Stromal cell of bone marrow (primary cell): ENCODE data around the gene CGB3.
"Not testable (repeated sequence)": the region's sequence is repeated elsewhere in the genome, so short reads cannot be mapped to it uniquely, and the experiment has no call there.

ENCODE experiments used
- DNase-seq: peaks from one replicate; pipeline ENCODE4 v3.0.0-alpha.2; 2012; ENCODE audit warnings: low read depth

CGB3 gene

GRCh38 chr19:49042666-49043065 is 18.5 kb upstream of the CGB3 start:
- not testable (repeated sequence) for DNase-seq

DNA sequence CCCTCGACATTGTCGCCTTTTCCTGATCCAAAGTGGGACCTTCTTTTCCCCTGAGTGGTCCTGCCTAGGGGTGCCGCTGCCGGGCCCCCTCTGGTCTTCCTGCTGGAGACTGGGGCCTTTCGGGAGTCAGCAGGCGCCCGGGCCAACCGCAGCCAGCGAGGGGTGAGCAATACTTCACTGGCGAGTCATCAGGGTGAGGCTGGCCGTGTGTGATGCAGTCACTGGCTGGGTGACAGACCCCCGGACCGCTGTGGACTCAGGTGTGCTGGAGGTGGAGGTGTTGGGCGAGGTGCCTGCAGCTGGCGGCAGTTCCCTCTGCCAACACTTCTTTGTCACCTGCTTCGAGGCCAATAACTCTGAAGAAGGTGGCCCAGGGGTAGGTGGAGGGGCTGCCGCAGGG is 18.0 kb upstream of the CGB3 start:
- no peak for DNase-seq

GRCh38 chr19:49039736-49040135 is 15.6 kb upstream of the CGB3 start:
- not testable (repeated sequence) for DNase-seq

- not testable (repeated sequence) for DNase-seq
Observed at GRCh38 chr19:49038557-49039276, 14.6 kb upstream of the CGB3 start.

- not testable (repeated sequence) for DNase-seq
Observed at GRCh38 chr19:49038111-49038510, 14.0 kb upstream of the CGB3 start.

DNA sequence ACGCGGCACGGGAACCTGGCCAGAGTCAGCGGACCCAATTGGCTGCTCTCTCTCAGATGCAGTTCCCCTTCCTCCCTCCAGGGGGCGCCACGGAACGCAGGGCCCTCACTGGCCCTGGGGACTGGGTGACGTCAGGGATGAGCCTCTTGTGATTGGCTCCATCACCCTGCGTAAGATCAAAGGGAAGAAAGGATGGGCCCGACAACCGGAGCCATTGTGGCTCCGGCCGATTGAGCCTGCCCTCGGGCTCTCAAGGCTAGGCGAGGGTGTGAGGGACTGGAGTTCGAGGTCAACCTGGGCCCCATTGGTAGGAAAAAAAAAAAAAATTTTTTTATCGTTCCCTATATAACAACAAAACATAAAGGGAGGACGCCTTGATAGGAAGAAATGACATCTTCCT is 12.7 kb upstream of the CGB3 start, which contains the start of gene CGB1:
TSS of gene CGB1 (minus strand) at position 81 of the 400 bp plus-strand sequence. CDS start 184 bp downstream, outside the sequence.
- DNase-seq = not testable (repeated sequence)

GRCh38 chr19:49031642-49032301 is 7.6 kb upstream of the CGB3 start, which contains the start of gene CGB2:
Gene CGB2 (plus strand): TSS chr19:49031890. CDS start chr19:49032096, 206 bp downstream.
- not testable (repeated sequence) for DNase-seq

- DNase-seq = not testable (repeated sequence)
Observed at GRCh38 chr19:49030323-49030722, 6.2 kb upstream of the CGB3 start.

- not testable (repeated sequence) for DNase-seq
Observed at GRCh38 chr19:49029749-49030148, 5.6 kb upstream of the CGB3 start.

GRCh38 chr19:49028686-49029085 is 4.6 kb upstream of the CGB3 start:
- not testable (repeated sequence) for DNase-seq

GRCh38 chr19:49025599-49025998 is 1.5 kb upstream of the CGB3 start:
- not testable (repeated sequence) for DNase-seq

GRCh38 chr19:49025088-49025487 is 955 bp upstream of the CGB3 start:
- DNase-seq = not testable (repeated sequence)

DNA sequence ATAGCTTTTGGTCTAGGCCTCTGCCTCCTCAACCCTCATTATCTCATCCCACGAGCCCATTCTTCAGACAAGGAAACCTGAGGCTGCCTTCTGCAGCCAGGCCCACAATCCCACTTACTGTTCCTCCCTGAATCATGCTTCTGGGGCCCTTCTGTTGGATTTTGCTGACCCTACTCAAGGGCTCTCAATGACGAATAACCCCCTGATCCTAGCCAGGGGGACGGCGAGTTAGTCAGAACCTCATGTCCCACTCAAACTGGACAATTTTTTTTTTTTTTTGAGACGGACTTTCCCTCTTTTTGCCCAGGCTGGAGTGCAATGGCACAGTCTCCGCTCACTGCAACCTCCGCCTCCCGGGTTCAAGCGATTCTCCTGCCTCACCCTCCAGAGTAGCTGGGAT is 2.0 kb downstream of the CGB3 start:
- no peak for DNase-seq

DNA sequence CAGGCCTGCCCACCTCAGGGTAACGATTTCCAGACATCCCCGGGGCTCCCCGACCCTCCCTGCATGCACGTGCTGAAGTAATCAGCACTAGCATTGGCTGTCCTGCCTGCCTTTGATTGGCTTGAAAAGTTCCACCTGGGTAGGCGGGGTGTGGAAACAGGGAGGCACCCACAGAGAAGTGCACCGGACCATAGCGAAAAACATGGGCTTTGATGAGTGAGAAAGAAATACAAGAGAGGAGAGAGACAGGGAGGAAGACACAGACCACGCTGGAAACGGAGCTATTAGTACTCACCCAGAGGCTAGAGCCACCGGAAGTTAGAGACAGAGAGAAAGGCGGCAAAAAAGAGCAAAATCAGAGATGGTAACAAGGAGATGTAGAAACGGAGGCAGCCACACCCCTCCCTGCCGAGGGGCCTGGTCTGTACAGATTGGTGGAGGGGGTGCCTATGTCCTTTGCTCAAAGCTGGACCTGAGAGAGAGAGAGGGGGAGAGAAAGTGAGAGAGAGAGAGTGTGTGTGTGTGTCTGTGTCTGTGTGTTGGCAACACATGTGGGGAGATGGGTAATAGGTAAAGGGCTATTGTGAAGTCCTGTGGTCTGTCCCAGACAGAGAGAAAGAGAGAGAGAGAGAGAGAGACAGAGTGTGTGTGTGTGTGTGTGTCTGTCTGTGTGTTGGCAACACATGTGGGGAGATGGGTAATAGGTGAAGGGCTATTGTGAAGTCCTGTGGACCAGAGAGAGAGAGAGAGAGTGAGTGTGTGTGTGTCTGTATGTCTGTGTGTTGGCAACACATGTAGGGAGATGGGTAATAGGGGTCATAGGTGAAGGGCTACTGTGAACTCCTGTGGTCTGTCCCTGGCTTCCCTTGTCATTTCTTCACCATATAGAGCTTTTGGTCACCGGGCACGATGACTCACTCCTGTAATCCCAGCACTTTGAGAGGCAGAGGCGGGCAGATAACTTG is 2.9 kb downstream of the CGB3 start:
- no peak for DNase-seq

DNA sequence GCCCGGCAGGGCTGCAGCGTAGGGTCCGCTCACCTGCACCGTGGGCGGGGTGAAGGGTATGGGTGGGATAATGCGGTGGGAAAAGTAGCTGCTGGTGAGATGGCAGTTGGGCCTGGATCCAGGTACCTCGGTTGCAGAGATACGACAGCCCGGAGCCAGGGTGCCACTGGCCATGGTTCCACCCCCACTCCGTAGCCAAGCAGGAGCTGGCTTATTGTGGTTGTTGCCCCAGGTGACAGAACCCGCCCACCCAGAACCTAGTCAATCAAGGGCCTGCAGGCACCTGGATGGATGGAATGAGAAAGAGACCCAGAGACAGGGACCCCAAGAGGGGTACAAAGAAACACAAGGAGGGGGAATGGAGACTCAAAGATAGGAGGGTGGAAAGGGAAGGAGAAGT is 3.8 kb downstream of the CGB3 start:
- DNase-seq = no peak

DNA sequence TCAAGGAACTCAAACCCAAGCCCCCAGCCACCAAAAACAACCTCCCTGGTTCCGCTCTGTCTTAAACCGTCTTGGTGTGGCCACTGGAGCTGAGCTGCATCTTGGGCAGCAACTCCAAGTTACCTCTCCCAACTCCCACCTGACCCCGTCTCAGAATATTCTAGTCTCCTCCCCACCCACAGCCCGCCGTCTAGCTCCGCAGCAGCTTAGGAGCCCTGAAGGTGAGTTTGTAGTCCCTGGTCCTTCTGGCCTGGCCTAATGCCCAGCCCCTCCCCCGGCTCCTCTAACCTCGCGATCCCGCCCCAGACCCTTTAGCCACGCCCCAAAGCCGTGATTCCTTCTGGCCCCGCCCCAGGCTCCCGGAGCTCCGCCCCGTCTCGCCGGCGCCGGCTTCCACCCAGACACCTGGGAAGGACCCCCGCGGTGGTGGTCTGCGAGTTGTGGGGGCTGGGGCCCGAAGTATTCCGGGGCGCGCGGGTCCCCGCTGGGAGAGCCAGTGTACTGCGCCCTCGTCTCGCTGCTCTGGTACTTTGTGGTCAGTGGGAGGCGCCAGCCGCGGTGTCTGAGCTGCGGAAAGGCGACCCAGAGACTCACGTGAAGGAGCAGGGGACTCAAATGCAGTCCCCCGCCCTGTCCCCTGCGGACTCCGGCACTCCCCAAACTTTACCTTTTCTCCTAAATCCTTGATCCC is 4.7 kb downstream of the CGB3 start:
- DNase-seq = peak; percentile 3

GRCh38 chr19:49018388-49019241 is 5.5 kb downstream of the CGB3 start:
- DNase-seq = not testable (repeated sequence)

DNA sequence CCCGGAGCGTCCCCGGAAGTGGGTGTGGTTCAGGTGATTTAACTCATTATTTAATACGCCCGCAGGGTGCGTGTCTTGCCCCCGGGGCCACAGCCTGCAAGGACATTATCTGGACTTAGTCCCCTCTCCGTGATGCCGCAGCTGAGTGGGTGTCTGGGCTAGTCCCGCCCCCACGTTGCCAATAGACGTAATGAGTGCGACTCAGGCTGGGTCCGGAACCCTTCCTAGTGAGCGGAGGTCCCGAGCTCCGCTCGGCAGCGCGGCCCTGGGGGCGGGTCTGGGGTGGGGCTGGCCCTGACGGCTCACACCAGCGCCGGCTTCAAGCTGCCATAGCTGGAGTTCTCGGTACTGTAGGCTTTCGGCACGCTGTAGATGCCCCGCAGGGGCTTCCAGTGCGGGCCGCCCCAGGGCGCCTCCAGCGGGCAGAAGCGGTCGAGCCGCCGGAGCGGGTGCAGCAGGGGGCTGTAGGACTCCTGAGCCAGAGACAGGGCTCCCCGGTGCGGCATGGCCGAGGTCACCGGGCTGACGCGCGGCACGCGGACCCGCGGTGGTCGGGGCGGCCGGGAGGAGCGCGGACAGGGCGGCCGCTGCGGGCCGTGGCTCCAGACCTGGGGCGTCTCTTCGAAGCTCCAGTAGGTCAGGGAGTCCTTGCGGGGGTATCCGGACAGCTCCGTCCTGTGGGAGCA is 6.3 kb downstream of the CGB3 start:
- no peak for DNase-seq

- no peak for DNase-seq
Observed at GRCh38 chr19:49017041-49017665, 7.0 kb downstream of the CGB3 start, which contains the start of gene LHB. Gene LHB (minus strand): TSS chr19:49017091. CDS start chr19:49017081, 10 bp downstream.
